Pons (tissue), 1 donor: ENCODE results near the gene P2RY6.
"Not testable (repeated sequence)": the region's sequence is repeated elsewhere in the genome, so short reads cannot be mapped to it uniquely, and the experiment has no call there.

Experiments
- DNase-seq: peaks from one replicate; pipeline ENCODE4 v3.0.0-alpha.2; 2016; ENCODE audit warnings: low spot score

Gene P2RY6

GRCh38 chr11:73271936-73272679, at the start of gene P2RY6:
P2RY6 (plus strand) TSS chr11:73272338; CDS start chr11:73296519, 24,181 bp downstream.
- DNase-seq, result peak; percentile 49

- DNase-seq, result no peak
Observed at GRCh38 chr11:73223998-73224730, 48.0 kb upstream of the P2RY6 start.

DNA sequence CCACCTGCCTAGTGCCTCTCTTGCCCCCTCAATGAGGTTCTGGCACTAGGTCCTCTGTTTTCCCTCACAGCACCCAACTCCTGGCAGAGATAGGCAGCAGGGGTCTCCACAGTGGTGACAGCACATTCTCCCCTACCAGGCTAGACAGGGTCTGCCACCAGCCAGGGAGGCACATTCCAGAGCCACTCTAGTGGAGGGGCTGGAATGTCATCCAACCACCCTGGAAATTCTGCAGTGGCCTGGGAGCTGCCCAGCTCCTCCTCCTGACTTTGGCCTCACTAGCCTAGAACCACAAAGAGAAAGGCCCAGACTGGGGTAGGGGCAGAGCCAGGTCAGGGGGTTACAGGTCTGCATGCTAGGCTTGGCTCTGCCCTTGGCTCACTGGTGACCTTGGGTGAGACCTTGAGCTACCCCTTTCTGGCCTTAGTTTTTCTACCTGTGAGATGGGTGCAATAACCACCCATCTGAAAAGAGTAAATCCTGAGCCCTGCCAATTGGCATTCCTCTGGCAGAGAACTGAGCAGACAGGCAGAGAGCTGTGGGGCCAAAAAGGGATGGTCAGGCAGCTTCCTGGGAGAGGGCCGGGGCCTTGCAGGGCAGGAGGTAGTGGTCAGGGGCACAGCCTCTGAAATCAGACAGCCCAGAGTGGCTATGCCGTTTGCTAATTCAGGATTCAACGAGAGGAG, 47.0 kb upstream of the P2RY6 start:
- no peak for DNase-seq

DNA sequence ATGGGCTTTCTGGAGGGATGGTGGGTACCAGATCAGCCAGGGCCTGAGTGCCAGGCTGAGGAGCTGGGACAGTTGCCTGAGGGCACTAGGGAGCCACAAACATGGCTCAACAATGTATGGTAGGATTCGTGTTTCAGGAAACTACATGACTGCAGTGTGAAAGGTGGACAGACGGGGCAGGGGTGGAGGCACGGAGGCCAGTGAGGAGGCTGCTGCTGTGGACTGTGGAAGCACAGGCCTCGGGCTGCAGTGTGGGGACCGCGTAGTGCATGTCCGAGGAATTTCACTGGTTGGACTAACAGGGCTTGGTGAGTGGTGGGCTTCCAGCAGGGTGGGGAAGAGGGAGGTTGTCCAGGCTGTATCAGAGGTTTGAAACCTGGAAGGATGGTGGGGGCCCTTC, 46.3 kb upstream of the P2RY6 start:
- DNase-seq, result no peak

DNA sequence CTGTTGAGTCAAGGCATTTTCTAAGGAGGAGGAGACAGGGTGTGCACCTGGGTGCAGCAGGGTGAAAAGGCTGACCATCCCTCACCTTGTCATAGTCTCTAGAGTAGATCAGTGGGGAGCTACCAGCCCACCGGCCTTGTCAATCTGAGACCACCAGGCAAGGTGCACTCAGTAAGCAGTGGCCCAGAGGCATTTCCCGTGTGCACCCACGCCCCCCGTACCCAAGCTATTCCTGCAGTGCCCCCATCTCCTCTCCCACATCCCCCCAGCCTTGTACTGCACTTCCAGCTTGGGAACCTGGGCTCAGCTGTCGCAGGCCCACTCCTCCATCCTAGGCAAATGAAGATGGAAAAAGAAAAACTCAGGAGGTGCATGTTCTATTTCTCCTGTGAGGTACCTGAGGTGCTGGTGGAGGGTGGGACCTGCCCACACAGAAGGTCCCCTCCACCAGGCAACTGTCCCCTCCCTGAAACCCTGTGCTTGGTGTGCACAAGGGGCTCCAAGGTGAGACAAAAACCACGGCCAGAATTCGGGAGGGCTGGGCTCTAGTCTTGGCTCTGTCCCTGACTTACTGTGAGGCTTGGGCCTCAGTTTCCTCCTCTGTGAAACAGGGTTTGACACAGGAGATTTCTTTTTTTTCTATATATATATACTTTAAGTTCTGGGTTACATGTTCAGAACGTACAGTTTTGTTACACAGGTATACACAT, 45.7 kb upstream of the P2RY6 start:
- no peak for DNase-seq

- no peak for DNase-seq
Observed at GRCh38 chr11:73227571-73228211, 44.4 kb upstream of the P2RY6 start.

DNA sequence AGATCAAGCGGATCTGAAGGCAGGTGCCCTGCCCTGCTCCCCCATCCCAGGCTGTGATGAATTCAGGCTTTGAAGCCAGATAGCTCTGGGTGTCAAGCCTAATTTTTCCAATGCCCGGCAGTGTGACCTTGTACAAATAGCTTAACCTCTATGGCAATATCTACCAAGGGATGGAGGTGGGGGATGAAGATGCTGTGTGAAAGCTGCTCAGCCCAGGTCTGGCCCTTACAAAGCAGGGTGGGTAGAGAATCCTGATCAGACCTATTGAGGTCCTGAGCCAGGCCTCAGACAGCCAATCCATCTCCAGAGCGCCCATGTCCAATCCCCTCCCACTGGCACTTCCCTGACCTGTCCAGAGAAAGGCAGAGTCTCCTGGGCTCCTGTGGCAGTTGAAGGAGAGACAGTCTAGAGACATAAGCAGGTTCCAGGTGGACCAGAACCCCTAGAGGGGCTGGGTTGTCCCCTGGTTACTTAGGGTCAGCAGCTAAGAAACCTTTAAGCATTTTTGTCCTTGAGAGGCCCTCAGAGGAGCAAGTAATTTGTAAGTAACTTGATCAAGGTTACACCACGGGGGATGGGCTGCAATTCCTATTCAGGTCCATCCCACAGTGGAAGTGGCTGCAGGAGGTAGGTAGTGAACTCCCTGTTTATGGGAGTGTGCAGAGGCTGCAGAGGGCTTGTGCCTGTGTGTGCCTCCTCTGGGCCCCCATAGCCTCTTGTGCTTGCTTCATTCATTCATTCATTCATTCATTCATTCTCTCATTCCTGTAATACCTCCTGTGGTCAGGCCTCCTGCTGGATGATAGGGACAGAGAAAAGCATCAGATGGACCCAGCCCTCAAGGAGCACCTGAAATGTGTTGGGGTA, 43.6 kb upstream of the P2RY6 start:
- no peak for DNase-seq

- no peak for DNase-seq
Observed at GRCh38 chr11:73229321-73229895, 42.7 kb upstream of the P2RY6 start.

- no peak for DNase-seq
Observed at GRCh38 chr11:73229896-73230875, 42.0 kb upstream of the P2RY6 start.

DNA sequence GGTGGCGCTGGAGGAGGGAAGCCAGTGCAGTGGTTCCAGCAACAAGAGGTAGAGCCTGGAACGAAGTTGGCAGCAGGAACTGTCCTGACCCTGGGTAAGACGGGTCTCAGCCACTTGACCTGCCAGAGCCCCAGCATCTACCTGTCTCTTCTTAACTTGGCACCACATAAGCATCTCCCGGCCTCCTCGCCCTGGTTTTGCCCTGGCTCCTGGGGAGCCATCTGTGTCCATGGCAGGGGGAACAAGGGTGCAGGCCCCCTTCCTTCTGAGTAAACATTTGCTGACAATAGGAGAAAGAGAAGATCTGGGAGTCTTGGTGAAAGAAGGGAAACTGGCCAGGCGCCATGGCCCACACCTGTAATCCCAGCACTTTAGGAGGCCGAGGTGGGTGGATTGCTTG, 41.2 kb upstream of the P2RY6 start:
- no peak for DNase-seq

DNA sequence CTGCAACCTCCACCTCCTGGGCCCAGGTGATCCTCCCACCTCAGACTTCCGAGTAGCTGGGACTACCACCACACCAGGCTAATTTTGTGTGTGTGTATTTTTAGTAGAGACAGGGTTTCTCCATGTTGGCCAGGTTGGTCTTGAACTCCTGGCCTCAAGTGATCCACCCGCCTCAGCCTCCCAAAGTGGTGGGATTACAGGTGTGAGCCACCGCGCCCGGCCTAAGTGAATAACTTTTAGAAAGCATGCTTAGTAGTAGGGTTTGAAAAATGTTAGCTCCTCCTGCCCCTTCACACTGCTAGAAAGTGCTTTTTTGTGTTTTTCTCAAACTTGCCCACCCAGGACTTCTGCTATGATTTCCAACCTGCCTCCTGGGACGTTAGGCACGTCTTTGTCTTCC, 39.7 kb upstream of the P2RY6 start:
- DNase-seq, result not testable (repeated sequence)

DNA sequence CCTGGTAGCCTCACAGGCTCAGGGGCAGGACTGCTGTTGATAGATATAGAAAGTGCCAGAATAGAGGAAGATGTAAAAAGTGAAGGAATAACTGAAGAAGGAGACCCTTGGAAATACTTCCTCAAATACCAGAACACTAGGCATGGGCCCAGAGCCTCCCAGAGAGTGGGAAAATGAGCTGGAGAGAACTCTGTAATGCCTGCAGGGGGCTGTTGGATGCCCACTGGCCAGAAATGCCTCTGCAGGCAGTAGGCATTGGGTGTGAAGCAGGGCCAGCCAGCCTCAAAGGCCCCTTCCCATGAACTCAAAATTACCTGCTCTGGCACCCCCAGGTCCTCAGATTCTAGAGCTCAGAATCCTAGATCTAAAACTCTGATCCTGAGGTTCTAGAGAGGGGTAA, 38.9 kb upstream of the P2RY6 start:
- no peak for DNase-seq

GRCh38 chr11:73233692-73234470, 38.3 kb upstream of the P2RY6 start:
- DNase-seq, result no peak

DNA sequence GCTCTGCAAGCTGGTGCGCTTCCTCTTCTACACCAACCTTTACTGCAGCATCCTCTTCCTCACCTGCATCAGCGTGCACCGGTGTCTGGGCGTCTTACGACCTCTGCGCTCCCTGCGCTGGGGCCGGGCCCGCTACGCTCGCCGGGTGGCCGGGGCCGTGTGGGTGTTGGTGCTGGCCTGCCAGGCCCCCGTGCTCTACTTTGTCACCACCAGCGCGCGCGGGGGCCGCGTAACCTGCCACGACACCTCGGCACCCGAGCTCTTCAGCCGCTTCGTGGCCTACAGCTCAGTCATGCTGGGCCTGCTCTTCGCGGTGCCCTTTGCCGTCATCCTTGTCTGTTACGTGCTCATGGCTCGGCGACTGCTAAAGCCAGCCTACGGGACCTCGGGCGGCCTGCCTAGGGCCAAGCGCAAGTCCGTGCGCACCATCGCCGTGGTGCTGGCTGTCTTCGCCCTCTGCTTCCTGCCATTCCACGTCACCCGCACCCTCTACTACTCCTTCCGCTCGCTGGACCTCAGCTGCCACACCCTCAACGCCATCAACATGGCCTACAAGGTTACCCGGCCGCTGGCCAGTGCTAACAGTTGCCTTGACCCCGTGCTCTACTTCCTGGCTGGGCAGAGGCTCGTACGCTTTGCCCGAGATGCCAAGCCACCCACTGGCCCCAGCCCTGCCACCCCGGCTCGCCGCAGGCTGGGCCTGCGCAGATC, 37.5 kb upstream of the P2RY6 start:
- DNase-seq, result no peak

DNA sequence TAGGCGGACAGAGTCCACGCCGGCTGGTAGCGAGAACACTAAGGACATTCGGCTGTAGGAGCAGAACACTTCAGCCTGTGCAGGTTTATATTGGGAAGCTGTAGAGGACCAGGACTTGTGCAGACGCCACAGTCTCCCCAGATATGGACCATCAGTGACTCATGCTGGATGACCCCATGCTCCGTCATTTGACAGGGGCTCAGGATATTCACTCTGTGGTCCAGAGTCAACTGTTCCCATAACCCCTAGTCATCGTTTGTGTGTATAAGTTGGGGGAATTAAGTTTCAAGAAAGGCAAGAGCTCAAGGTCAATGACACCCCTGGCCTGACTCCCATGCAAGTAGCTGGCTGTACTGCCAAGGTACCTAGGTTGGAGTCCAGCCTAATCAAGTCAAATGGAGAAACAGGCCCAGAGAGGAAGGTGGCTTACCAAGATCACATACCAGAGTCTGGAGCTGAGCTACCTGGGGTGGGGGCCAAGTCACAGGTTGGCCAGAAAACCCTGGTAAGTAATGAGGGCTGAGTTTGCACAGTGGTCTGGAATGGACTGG, 36.8 kb upstream of the P2RY6 start:
- no peak for DNase-seq

- no peak for DNase-seq
Observed at GRCh38 chr11:73236205-73236765, 35.9 kb upstream of the P2RY6 start.

DNA sequence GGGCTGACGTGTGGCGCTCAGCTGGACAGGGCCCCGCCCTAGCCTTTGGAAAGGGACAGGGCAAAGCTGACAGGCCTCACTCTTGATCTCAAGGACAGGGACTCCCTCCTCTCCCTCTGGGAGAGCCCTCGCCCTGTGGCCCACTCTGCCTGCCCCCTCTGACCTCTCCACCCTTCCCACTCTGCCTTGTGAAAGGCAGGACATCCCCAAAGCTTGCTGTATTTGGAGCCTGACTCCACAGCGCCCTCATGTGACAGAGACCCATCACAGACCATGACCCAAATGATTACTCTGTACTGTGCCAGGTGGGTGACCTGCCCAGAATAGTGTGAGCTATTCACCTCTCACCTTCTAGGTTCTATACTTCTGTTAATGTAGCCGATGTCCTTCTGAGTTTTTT, 35.3 kb upstream of the P2RY6 start:
- peak; percentile 15 for DNase-seq
